ENCODE results near the gene CNTFR.
A peak's percentile ranks its signal among the peaks of the same experiment; 100 is the strongest.

Gene CNTFR

GRCh38 chr9:34502471-34502870, 87.1 kb downstream of the CNTFR start:
- H3K9me3 ChIP-seq (ENCODE audit: control insufficient read depth in 2 of 2, low read length in 2 of 2): no peaks in the 10 kb centered on the region
- no peaks in the 10 kb centered on the region for H3K27me3 ChIP-seq (ENCODE audit: control insufficient read depth in 1 of 2, insufficient read depth in 2 of 2, low read length in 2 of 2)
- peak overlapping the region in 1 of 2 donors; percentile 15 for H3K4me3 ChIP-seq (ENCODE audit: low read length in 2 of 2)
- H3K27ac ChIP-seq (ENCODE audit: low read length): peak overlapping the region; percentile 6
- H3K9ac ChIP-seq (ENCODE audit: low read length in 2 of 2): peak overlapping the region in 1 of 2 donors; percentile 13
- no peaks in the 10 kb centered on the region for H3K36me3 ChIP-seq (ENCODE audit: control insufficient read depth in 2 of 2, insufficient read depth in 2 of 2, low read length in 2 of 2)
- peaks cover 25% of the 10 kb centered on the region for H3K4me1 ChIP-seq (ENCODE audit: control insufficient read depth, insufficient read depth, low read length)

DNA sequence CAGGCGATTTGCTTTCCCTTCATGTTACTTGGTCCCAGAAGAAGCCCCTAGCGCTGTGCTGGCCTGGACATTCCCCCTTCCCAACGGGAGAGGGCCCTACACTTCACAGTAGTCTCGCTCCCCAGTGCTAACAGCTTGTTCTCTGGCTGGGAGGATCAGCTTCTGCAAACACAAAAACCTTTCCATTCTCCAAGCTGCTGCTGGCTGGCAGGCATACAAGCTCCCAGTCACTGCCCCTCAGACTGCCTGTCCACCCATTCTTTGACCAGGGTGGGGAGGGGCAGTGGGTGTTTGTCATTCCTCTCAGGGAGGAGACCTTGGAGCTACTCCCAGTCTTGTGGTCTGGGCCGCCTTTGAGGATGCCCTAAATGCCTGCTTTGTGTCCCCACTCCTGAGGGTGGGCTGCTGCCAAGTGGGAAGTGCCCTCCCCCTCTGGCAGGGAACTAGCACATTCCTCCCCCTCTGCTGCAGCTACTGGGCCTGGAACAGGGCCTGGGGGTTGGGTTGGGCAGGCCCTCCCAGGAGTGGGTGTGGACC, 87.6 kb downstream of the CNTFR start:
- peaks cover 25% of the 10 kb centered on the region for H3K4me1 ChIP-seq (ENCODE audit: control insufficient read depth, insufficient read depth, low read length)
- no peak overlapping the region for H3K9ac ChIP-seq (ENCODE audit: low read length in 2 of 2)
- H3K9me3 ChIP-seq (ENCODE audit: control insufficient read depth in 2 of 2, low read length in 2 of 2): no peaks in the 10 kb centered on the region
- no peaks in the 10 kb centered on the region for H3K36me3 ChIP-seq (ENCODE audit: control insufficient read depth in 2 of 2, insufficient read depth in 2 of 2, low read length in 2 of 2)
- no peak overlapping the region for H3K27ac ChIP-seq (ENCODE audit: low read length)
- no peaks in the 10 kb centered on the region for H3K27me3 ChIP-seq (ENCODE audit: control insufficient read depth in 1 of 2, insufficient read depth in 2 of 2, low read length in 2 of 2)
- peak overlapping the region in 1 of 2 donors; percentile 15 for H3K4me3 ChIP-seq (ENCODE audit: low read length in 2 of 2)
